ENCODE results near the gene RAP1A.

RAP1A gene

GRCh38 chr1:111644506-111644905 is 24.9 kb downstream of the RAP1A start:
- no peak for DNase-seq (ENCODE audit: low read depth)
- TF ChIP-seq CTCF (IDR thresholded peaks at IDR 0.05; ENCODE audit: control insufficient read depth, insufficient read depth, low read depth, low read length, missing control alignments): no peak
- no peak overlapping the region for H3K4me3 ChIP-seq (ENCODE audit: control insufficient read depth, low read depth, low read length)

DNA sequence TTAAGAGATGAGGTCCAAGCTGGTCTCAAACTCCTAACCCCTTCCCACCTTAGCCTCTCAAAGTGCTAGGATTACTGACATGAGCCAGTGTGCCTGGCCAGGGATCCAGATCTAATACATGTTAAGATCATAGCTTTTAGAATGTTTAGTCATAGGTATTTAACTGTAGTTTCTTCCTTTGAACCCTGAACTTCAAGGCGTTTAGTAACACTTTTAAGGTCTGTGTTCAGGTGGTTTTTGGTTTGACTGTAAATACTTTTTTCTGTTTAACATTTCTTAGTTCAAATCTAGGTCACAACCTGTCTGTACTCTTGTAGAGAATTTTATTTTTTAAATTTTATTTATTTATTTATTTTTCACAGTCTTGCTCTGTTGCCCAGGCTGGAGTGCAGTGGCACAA is 28.1 kb downstream of the RAP1A start:
- TF ChIP-seq CTCF (IDR thresholded peaks at IDR 0.05; ENCODE audit: control insufficient read depth, insufficient read depth, low read depth, low read length, missing control alignments): no peak
- no peak for DNase-seq (ENCODE audit: low read depth)
- no peak overlapping the region for H3K4me3 ChIP-seq (ENCODE audit: control insufficient read depth, low read depth, low read length)

DNA sequence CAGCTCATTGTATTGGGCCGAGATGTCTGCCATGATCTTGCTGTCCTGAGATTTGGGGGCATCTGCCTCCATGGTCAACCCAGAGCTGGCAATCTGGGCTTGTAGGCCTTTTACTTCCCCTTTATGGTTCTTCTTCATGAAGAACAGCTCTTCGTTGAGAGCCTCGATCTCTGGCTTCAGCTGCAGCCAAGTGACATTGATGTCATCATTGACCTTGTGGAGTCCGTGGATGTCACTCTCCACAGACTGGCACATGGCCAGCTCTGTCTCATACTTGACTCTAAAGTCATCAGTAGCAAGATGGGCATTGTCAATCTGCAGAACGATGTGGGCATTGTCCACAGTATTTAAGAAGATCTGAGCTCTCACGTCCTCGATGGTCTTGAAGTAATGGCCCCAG is 29.2 kb downstream of the RAP1A start:
- no peak for TF ChIP-seq CTCF (IDR thresholded peaks at IDR 0.05; ENCODE audit: control insufficient read depth, insufficient read depth, low read depth, low read length, missing control alignments)
- DNase-seq (ENCODE audit: low read depth): no peak
- H3K4me3 ChIP-seq (ENCODE audit: control insufficient read depth, low read depth, low read length): no peak overlapping the region

DNA sequence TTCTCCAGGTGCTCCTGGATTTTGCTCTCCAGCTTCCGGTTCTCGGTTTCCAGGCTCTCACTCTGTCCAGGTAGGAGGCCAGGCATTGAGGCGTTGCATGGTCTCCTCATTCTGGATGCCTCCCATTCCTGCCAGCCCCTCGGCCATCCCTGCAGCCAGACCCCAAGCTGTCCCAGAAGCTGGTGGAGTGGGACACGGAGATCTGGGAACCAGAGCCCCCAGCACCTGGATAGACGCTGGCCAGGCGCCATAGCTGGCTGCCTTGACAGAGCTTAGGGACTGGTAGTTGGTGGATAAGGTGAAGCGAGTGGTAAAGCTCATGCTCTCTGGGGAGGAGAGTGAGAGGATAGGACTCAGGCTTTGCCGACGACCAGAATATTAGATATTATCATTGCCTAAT is 29.6 kb downstream of the RAP1A start:
- no peak overlapping the region for H3K4me3 ChIP-seq (ENCODE audit: control insufficient read depth, low read depth, low read length)
- TF ChIP-seq CTCF (IDR thresholded peaks at IDR 0.05; ENCODE audit: control insufficient read depth, insufficient read depth, low read depth, low read length, missing control alignments): no peak

DNA sequence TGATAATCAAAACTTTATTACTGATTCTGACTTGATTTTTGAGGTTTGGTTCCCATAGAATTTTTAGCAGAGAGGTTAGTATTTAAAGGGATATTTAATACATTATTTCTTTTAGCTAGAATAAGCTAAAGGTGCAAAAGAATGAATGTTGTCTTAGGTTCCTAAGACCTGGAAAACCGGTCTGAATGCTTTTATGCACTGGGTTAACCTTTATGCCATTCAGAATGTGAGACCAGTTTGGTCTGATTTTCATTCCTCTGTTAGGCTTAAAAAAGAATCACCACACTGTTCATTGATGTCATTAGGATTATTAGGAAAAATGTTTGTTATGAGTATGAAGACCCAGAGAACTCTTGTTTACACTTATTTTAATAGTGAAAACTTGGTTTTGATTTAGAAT is 30.1 kb downstream of the RAP1A start:
- H3K4me3 ChIP-seq (ENCODE audit: control insufficient read depth, low read depth, low read length): no peak overlapping the region
- TF ChIP-seq CTCF (IDR thresholded peaks at IDR 0.05; ENCODE audit: control insufficient read depth, insufficient read depth, low read depth, low read length, missing control alignments): no peak
- DNase-seq (ENCODE audit: low read depth): no peak

More for the DNA sequence above, 29.6 kb downstream of the RAP1A start:
- no peak for DNase-seq (ENCODE audit: low read depth)

GRCh38 chr1:111653709-111654108 is 34.1 kb downstream of the RAP1A start:
- no peak overlapping the region for H3K4me3 ChIP-seq (ENCODE audit: control insufficient read depth, low read depth, low read length)
- TF ChIP-seq CTCF (IDR thresholded peaks at IDR 0.05; ENCODE audit: control insufficient read depth, insufficient read depth, low read depth, low read length, missing control alignments): no peak
- DNase-seq (ENCODE audit: low read depth): no peak

DNA sequence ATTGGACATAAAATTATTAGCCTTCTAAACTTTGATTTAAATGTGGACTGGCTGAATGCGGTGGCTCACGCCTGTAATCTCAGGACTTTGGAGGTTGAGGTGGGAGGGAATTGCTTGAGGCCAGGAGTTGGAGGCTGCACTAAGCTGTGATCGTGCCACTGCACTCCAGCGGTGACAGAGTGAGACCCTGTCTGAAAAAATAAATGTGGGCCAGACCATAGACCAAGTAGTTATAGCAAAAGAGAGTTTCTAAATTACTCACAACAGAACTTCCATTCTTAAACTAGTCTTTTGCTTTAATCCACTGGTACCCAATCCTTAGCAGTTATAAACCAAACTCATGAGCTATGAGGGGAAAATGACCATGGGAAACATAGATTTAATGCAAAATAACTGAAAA is 35.2 kb downstream of the RAP1A start:
- H3K4me3 ChIP-seq (ENCODE audit: control insufficient read depth, low read depth, low read length): no peak overlapping the region
- TF ChIP-seq CTCF (IDR thresholded peaks at IDR 0.05; ENCODE audit: control insufficient read depth, insufficient read depth, low read depth, low read length, missing control alignments): no peak
- no peak for DNase-seq (ENCODE audit: low read depth)
